ENCODE results near the gene KIF13A. TPM values are rescaled to one million over a fixed set of nuclear protein-coding genes. Genes with fewer than 3 reads are reported as not detected.
A peak's percentile ranks its signal among the peaks of the same experiment; 100 is the strongest.

The KIF13A gene
- total RNA-seq, 4 donors from 2014 or later = 14.9 to 66.9 (median 37.3) TPM

- TF ChIP-seq CTCF (IDR thresholded peaks at IDR 0.05) (no peak), POLR2A (IDR thresholded peaks at IDR 0.05) (no peak)
- H3K27me3 ChIP-seq = no peaks in the 10 kb centered on the region
- H3K36me3 ChIP-seq = no peaks in the 10 kb centered on the region
- no peak for DNase-seq
- intact Hi-C loops (cut with DNase I; ENCODE audit: low total_unique reads) = no loop called here
- no peaks in the 10 kb centered on the region for H3K9me3 ChIP-seq
- no peak overlapping the region for H3K4me3 ChIP-seq
- peaks cover 6 to 18% of the 10 kb centered on the region in 2 donors for H3K4me1 ChIP-seq
- no peak overlapping the region for H3K27ac ChIP-seq
Measured at GRCh38 chr6:17968876-17969275, 18.6 kb downstream of the KIF13A start.

DNA sequence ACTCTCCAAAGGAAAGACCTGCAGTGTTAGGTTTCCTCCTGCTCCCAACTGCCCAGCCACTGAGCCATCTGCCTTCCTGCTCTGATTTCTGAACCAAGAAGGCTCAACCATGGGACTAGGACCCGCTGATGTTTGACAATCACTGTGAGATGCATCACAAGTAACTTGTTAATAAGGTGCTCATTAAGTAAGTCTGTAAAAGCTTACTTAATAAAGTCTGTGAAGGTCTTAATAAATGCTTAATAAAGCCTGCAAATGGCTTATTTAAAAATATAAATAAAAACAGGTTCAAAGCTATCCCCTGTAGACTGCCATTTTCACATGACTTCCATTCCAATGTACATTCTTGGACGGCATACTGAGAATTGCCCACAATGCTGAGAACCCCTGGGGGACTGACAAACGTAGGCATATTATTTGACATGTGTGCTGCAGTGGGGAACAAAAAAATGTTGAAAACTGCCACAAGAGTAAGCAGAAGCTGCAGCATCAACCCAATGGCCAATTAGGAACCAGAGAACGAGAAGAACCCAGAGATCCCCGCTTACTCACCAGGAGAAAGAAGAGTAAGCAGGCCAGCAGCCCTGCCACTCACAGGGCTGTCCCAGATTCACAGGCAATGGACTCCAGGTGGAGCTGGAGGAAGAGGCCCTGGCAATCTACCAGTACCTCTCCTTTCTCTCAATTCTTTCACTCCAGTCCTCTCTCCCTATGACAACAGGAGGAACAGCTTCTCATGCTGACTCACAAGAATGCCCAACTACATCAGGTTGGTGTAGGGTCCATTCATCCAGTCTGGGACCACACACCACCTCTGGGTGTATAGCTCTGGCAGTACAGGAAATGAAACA is 19.5 kb downstream of the KIF13A start:
- no peaks in the 10 kb centered on the region for H3K9me3 ChIP-seq
- peaks cover 6 to 18% of the 10 kb centered on the region in 2 donors for H3K4me1 ChIP-seq
- peak overlapping the region; percentile 31 to 92 for H3K27ac ChIP-seq
- TF ChIP-seq POLR2A (IDR thresholded peaks at IDR 0.05) = no peak
- TF ChIP-seq CTCF (IDR thresholded peaks at IDR 0.05) = no peak
- H3K4me3 ChIP-seq = no peak overlapping the region
- H3K27me3 ChIP-seq = no peaks in the 10 kb centered on the region
- no peaks in the 10 kb centered on the region for H3K36me3 ChIP-seq
- intact Hi-C loops (cut with DNase I; ENCODE audit: low total_unique reads) = no loop called here
- DNase-seq = no peak

GRCh38 chr6:17966451-17966850 is 21.0 kb downstream of the KIF13A start:
- Histone ChIP-seq H3K4me1 (peaks cover 15 to 18% of the 10 kb centered on the region in 2 donors), H3K27ac (peak overlapping the region; percentile 62 to 92), H3K27me3 (no peaks in the 10 kb centered on the region), H3K4me3 (no peak overlapping the region), H3K9me3 (no peaks in the 10 kb centered on the region), H3K36me3 (no peaks in the 10 kb centered on the region)
- intact Hi-C loops (cut with DNase I; ENCODE audit: low total_unique reads) = no loop called here
- no peak for DNase-seq
- TF ChIP-seq CTCF (IDR thresholded peaks at IDR 0.05) = no peak
- TF ChIP-seq POLR2A (IDR thresholded peaks at IDR 0.05) = no peak

- Histone ChIP-seq H3K4me1 (peaks cover 18 to 21% of the 10 kb centered on the region in 2 donors), H3K27me3 (no peaks in the 10 kb centered on the region), H3K4me3 (no peak overlapping the region), H3K27ac (peak overlapping the region; percentile 62 to 92), H3K36me3 (no peaks in the 10 kb centered on the region), H3K9me3 (no peaks in the 10 kb centered on the region)
- DNase-seq = no peak
- TF ChIP-seq CTCF (IDR thresholded peaks at IDR 0.05) = no peak
- no peak for TF ChIP-seq POLR2A (IDR thresholded peaks at IDR 0.05)
- intact Hi-C loops (cut with DNase I; ENCODE audit: low total_unique reads) = no loop called here
Measured at GRCh38 chr6:17965397-17965796, 22.0 kb downstream of the KIF13A start.

- Histone ChIP-seq H3K36me3 (no peaks in the 10 kb centered on the region), H3K9me3 (no peaks in the 10 kb centered on the region), H3K4me1 (peaks cover 18 to 21% of the 10 kb centered on the region in 2 donors), H3K27me3 (no peaks in the 10 kb centered on the region), H3K27ac (peak overlapping the region; percentile 62 to 92), H3K4me3 (no peak overlapping the region)
- intact Hi-C loops (cut with DNase I; ENCODE audit: low total_unique reads) = no loop called here
- TF ChIP-seq CTCF (IDR thresholded peaks at IDR 0.05) = no peak
- no peak for TF ChIP-seq POLR2A (IDR thresholded peaks at IDR 0.05)
- no peak for DNase-seq
Measured at GRCh38 chr6:17964633-17965032, 22.8 kb downstream of the KIF13A start.
